Measurements from ENCODE around the gene ASGR2. TPM values are rescaled to one million over a fixed set of nuclear protein-coding genes. Genes with fewer than 3 reads are reported as not detected.

The ASGR2 gene, protein sequence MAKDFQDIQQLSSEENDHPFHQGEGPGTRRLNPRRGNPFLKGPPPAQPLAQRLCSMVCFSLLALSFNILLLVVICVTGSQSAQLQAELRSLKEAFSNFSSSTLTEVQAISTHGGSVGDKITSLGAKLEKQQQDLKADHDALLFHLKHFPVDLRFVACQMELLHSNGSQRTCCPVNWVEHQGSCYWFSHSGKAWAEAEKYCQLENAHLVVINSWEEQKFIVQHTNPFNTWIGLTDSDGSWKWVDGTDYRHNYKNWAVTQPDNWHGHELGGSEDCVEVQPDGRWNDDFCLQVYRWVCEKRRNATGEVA
- not detected in 2 replicates for total RNA-seq

DNA sequence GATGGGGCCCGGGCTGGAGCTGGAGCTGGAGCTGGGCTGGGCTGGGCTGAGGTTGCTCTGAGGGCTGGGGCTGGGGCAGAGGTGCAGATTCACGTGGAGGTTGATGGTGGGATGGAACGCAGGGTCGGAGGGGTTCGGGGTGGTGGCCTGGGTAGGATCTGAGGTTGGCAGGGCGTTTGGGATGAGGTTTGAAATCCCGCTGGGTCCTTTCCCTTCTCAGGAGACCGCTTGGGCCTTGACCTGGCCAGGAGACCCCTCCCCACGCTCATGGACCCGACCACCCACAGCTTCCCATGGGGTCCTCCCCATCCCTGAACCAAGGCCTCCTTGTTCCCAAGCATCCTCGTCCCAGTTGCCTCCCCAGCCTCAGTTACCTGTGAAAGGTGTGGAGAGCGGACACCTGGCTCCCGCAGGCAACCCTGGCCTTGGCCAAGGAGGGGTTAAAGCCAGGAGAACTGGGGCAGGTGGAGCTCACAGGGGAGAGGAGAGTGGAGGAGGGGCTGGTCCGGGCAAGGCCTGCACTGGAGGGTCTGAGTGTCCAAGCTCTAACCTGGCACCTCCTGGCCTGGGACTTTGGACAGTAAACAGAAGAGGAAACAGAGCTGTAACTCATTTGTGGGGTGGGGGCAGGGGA, at the start of gene ASGR2:
TSS of gene ASGR2 (minus strand) at position 582 of the 634 bp plus-strand sequence. CDS start 582 bp downstream, outside the sequence.

DNA sequence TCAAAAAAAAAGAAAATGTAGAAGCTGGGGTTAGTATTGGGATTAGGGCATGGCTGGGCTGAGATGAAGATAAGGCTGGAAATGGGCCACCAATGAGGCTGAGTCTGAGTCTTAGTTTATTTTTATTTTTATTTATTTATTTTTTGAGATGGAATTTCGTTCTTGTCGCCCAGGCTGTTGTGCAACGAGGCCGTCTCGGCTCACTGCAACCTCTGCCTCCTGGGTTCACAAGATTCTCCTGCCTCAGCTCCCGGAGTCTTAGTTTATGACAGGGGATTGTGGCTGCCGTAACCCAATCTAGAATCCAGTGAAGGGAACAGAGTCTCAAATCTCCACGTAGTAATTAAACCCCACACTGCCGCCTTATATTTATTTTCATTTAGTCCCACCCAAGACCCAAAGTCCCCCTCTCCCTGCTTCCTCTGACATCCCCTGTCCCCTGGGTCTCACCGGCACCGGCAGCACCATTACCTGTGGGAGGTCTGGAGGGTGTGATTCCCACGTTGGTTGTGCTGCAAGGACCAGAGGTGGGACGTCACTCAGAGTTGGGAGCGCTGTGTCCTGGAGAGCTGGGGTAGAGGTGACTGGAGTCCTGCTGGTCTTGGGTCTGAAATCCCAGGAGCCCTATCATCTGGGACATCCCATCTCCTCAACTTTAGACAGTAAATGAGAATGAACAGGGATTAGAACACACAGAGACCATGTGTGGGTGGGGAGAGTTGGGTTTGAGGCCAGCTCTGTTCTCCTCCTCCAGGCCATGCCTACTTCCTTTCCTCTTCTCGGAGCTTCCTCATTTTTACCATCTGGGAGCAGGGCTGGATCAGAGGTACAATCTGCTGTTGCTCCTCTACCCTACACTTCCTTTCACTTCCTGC, 34.8 kb downstream of the ASGR2 start, which contains the start of gene CLEC10A:
TSS of gene CLEC10A (minus strand) at position 671 of the 875 bp plus-strand sequence. CDS start 1,439 bp downstream, outside the sequence.

Other genes starting within 250 kb of the ASGR2 start
- gene ALOX12, start 118.8 kb downstream of the ASGR2 start, total RNA-seq: under 0.01 TPM in 1 of 2 replicates, not detected in the other
- gene RNASEK, start 102.2 kb downstream of the ASGR2 start, total RNA-seq: 25.9 and 42.3 TPM in 2 replicates
- 0.33 and 0.44 TPM in 2 replicates for gene BCL6B, start 91.8 kb downstream of the ASGR2 start, total RNA-seq
- gene SLC16A13, start 78.8 kb downstream of the ASGR2 start, total RNA-seq: 0.44 and 2.0 TPM in 2 replicates
- 0.66 TPM in 1 of 2 replicates, not detected in the other for gene SLC16A11, start 70.7 kb downstream of the ASGR2 start, total RNA-seq
- not detected in 2 replicates for gene CLEC10A, start 34.6 kb downstream of the ASGR2 start, total RNA-seq
- gene ASGR1, start 64.5 kb upstream of the ASGR2 start, total RNA-seq: 1.2 and 1.3 TPM in 2 replicates
- gene DLG4, start 105.0 kb upstream of the ASGR2 start, total RNA-seq: 17.6 and 27.3 TPM in 2 replicates
- gene ACADVL, start 105.1 kb upstream of the ASGR2 start, total RNA-seq: 236 and 357 TPM in 2 replicates
- gene DVL2, start 119.7 kb upstream of the ASGR2 start, total RNA-seq: 84.8 and 108 TPM in 2 replicates
- gene PHF23, start 124.6 kb upstream of the ASGR2 start, total RNA-seq: 47.3 and 68.5 TPM in 2 replicates
- 199 and 406 TPM in 2 replicates for gene GABARAP, start 127.6 kb upstream of the ASGR2 start, total RNA-seq
- 35.2 and 41.6 TPM in 2 replicates for gene CTDNEP1, start 136.9 kb upstream of the ASGR2 start, total RNA-seq
- 24.6 and 25.6 TPM in 2 replicates for gene ELP5, start 137.4 kb upstream of the ASGR2 start, total RNA-seq
- gene CLDN7, start 147.7 kb upstream of the ASGR2 start, total RNA-seq: 4.1 and 6.5 TPM in 2 replicates
- gene SLC2A4, start 166.9 kb upstream of the ASGR2 start, total RNA-seq: 0.17 and 0.44 TPM in 2 replicates
- 0.17 and 0.29 TPM in 2 replicates for gene YBX2, start 179.8 kb upstream of the ASGR2 start, total RNA-seq
- gene EIF5A, start 192.8 kb upstream of the ASGR2 start, total RNA-seq: 469 and 682 TPM in 2 replicates
- 40.1 and 47.6 TPM in 2 replicates for gene GPS2, start 200.5 kb upstream of the ASGR2 start, total RNA-seq
- 20.2 and 23.5 TPM in 2 replicates for gene NEURL4, start 214.5 kb upstream of the ASGR2 start, total RNA-seq
- 0.58 and 0.99 TPM in 2 replicates for gene ACAP1, start 221.7 kb upstream of the ASGR2 start, total RNA-seq
- 6.1 and 13.1 TPM in 2 replicates for gene KCTD11, start 237.3 kb upstream of the ASGR2 start, total RNA-seq
- not detected in 2 replicates for gene TMEM95, start 240.3 kb upstream of the ASGR2 start, total RNA-seq